Mucosa of rectum (tissue), 2 donors: ENCODE data around the gene TSC2.

Experiments used
- H3K27ac ChIP-seq, 2 donors: one replicate each; pipeline ENCODE4 v1.7.0; 2013; ENCODE audit warnings: inconsistent platforms in 2 of 2, low read depth in 2 of 2, low read length in 2 of 2
- H3K27me3 ChIP-seq, 2 donors: one replicate each; pipeline ENCODE4 v1.7.0; 2013; ENCODE audit warnings: low read length in 2 of 2; ENCODE audit not compliant: control insufficient read depth in 2 of 2, insufficient read depth in 2 of 2
- H3K36me3 ChIP-seq, 2 donors: one replicate each; pipeline ENCODE4 v1.7.0; 2013; ENCODE audit warnings: low read length in 2 of 2; ENCODE audit not compliant: control insufficient read depth in 2 of 2, insufficient read depth in 2 of 2
- H3K4me1 ChIP-seq, 2 donors: one replicate each; pipeline ENCODE4 v1.7.0; 2013; ENCODE audit warnings: low read length in 2 of 2, mild to moderate bottlenecking in 1 of 2; ENCODE audit not compliant: control insufficient read depth in 2 of 2, insufficient read depth in 2 of 2
- H3K4me3 ChIP-seq, 2 donors: one replicate each; pipeline ENCODE4 v1.7.0; 2013; ENCODE audit warnings: low read length in 2 of 2
- H3K9ac ChIP-seq, 2 donors: one replicate each; pipeline ENCODE4 v1.7.0; 2013; ENCODE audit warnings: low read length in 2 of 2, low read depth in 1 of 2, mild to moderate bottlenecking in 1 of 2
- H3K9me3 ChIP-seq, 2 donors: one replicate each; pipeline ENCODE4 v1.7.0; 2013; ENCODE audit warnings: low read length in 2 of 2; ENCODE audit not compliant: control insufficient read depth in 2 of 2
- donor health status: healthy.
- donor health status: Normal muscosa, but diverticular disease.

TSC2 gene

DNA sequence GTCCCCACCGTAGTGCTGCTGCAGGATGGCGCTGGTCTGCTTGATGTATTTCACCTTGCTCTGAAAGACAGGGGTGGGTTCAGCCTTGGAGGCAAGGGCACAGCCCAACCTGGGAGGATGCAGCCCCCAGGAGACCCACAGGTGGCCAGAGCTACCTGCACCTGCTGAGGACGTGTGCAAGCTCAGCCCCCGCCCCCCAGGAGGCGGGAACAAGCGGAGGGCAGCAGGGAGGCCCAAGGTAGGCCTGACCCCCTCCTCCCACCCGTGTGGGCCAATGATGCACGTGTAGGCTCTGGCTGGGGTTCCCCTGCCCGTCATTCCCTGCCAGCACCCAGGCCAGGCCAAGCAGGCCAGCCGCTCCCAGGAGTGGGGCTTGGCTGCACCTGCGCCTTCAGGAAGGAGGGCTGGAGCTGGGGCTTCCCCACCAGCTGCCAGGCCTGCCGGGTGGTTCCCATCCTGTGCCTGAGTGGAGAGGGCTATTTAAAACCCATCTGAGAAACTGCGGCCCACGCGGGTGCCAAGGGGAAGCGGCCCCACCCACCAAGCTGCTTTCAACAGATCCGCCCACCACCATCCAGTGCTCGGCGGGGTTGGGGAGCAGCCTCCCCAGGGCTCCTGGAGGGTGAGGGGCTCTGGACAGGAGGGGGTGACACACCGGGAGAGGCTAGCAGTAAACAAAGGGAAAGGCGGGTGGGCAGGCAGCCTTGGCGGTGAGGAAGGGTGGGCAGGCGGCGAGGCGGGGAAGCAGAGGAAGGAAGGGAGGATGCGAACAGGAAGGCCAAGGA is 3.9 kb upstream of the TSC2 start:
- no peaks in the 10 kb centered on the region for H3K27me3 ChIP-seq
- peak overlapping the region in 1 of 2 donors; percentile 71 for H3K9ac ChIP-seq
- H3K9me3 ChIP-seq = no peaks in the 10 kb centered on the region
- H3K27ac ChIP-seq = peak overlapping the region; percentile 87 to 90
- H3K4me1 ChIP-seq = peaks cover 66 to 80% of the 10 kb centered on the region in 2 donors
- H3K36me3 ChIP-seq = no peaks in the 10 kb centered on the region
- H3K4me3 ChIP-seq = peak overlapping the region in 1 of 2 donors; percentile 31

GRCh38 chr16:2044541-2044940 is 3.2 kb upstream of the TSC2 start:
- peaks cover 60 to 73% of the 10 kb centered on the region in 2 donors for H3K4me1 ChIP-seq
- no peaks in the 10 kb centered on the region for H3K36me3 ChIP-seq
- H3K27me3 ChIP-seq = no peaks in the 10 kb centered on the region
- no peak overlapping the region for H3K4me3 ChIP-seq
- peak overlapping the region; percentile 87 to 90 for H3K27ac ChIP-seq
- H3K9ac ChIP-seq = peak overlapping the region in 1 of 2 donors; percentile 71
- H3K9me3 ChIP-seq = no peaks in the 10 kb centered on the region

DNA sequence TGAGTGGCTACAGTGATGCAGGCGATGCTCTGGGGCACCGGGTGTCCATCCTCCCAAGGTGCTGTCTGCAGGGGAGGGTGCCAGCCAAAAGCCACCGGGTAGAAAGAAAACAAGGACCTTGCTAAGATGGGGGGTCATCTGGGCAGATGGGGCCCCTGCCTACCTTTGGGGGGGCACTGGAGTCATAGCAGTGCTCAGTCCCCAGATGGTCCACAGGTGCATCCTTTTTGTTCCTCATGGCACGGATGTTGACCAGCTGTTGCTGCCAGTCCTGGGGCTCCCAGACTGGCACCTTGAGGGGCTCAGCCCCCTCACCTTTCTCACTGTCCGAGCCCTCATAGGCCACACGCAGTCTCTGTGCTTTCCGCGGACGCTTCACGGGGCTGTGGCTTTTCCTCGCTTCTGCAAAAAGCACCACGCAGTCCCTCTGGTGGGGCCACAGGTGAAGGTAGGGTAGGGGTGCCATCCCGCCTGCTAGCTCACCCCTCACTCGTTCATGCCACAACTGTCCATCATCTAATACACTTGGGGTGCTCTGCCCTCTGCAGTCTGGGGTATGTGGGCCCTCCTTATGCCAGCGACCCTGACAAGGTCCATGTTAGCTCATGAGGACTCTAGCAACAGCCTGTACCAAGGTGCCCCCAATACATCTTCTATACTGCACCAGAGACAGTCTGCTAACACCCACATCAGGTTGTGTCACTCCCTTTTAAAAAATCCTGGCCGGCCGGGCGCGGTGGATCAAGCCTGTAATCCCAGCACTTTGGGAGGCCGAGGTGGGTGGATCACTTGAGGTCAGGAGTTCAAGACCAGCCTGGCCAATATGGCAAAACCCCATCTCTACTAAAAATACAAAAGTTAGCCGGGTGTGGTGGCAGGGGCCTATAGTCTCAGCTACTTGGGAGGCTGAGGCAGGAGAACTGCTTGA is 1.6 kb upstream of the TSC2 start:
- Histone ChIP-seq H3K36me3 (peaks cover 0 to 4% of the 10 kb centered on the region in 2 donors), H3K4me3 (peak overlapping the region in 1 of 2 donors; percentile 92), H3K9me3 (no peaks in the 10 kb centered on the region), H3K4me1 (peaks cover 43 to 56% of the 10 kb centered on the region in 2 donors), H3K9ac (peak overlapping the region in 1 of 2 donors; percentile 74), H3K27ac (peak overlapping the region; percentile 77 to 80), H3K27me3 (no peaks in the 10 kb centered on the region)

- H3K27me3 ChIP-seq = no peaks in the 10 kb centered on the region
- H3K27ac ChIP-seq = peak overlapping the region; percentile 77 to 80
- H3K4me1 ChIP-seq = peaks cover 37 to 49% of the 10 kb centered on the region in 2 donors
- peak overlapping the region; percentile 72 to 92 for H3K4me3 ChIP-seq
- peaks cover under 1 to 8% of the 10 kb centered on the region in 2 donors for H3K36me3 ChIP-seq
- H3K9me3 ChIP-seq = no peaks in the 10 kb centered on the region
- H3K9ac ChIP-seq = peak overlapping the region; percentile 65 to 74
These were observed 874 bp upstream of the TSC2 start for GRCh38 chr16:2046893-2047329.

DNA sequence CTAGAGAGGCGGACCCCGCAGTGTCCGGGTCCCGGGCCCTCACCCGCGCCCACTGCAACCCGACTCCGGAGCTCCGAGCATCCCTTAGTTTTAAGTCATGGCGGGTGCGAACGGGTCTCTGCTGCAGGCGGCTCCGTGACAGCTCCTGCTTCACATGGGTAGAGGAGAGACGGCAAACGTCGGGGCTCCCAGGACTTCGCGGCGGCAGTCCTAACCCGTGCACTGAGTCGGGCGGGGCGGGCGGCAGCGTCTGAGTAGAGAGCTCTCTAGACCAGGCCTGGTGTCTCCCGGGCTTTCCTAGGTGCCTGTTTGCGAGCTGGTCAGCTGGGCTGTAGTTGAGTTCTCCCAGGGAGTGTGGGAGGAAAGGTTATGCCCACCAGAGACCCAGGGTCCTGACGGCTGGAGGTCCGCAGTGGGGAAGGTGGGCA is 345 bp downstream of the TSC2 start:
- Histone ChIP-seq H3K36me3 (peaks cover 7 to 19% of the 10 kb centered on the region in 2 donors), H3K4me3 (peak overlapping the region; percentile 72 to 92), H3K27me3 (no peaks in the 10 kb centered on the region), H3K27ac (peak overlapping the region; percentile 41 to 77), H3K9me3 (no peaks in the 10 kb centered on the region), H3K4me1 (peaks cover 32 to 39% of the 10 kb centered on the region in 2 donors), H3K9ac (peak overlapping the region; percentile 63 to 74)

DNA sequence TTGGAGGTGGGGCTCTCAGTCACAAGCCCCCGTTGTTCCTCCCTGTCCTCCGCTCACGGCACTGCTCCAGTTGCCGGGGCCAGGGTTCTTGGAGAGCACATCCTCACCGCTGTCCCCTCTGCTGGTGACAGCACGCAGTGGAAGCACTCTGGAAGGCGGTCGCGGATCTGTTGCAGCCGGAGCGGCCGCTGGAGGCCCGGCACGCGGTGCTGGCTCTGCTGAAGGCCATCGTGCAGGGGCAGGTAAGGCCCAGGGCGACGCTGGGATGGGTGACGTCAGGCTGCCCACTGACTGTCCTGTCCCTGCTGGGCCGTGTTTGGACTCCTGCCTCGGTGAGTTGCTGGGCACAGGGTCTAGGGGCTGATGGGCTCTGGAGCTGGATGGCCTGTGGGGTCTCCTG is 5.4 kb downstream of the TSC2 start:
- Histone ChIP-seq H3K4me1 (peaks cover 15 to 21% of the 10 kb centered on the region in 2 donors), H3K36me3 (peaks cover 27 to 37% of the 10 kb centered on the region in 2 donors), H3K27ac (no peak overlapping the region), H3K9me3 (no peaks in the 10 kb centered on the region), H3K9ac (no peak overlapping the region), H3K27me3 (no peaks in the 10 kb centered on the region), H3K4me3 (no peak overlapping the region)

DNA sequence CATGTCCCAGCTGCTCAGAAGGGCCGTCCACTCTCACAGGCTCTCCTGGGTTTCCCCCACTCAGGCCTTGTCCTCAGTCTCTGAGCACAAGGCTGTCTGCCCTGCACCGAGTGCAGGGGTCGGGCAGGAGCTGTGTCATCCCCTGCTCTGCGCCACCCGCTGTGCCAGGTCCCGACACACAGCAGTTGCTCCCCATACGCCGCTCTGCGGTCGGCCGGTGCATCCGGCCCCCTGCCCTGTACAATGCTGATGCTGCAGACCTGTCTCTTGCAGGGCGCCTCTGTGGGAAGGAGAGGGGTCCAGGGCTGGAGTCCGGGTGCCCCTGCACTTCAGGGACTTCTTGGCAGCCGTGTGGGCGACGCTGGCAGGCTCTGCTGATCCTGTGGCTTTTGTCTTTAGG is 6.1 kb downstream of the TSC2 start:
- Histone ChIP-seq H3K27ac (peak overlapping the region in 1 of 2 donors; percentile 85), H3K36me3 (peaks cover 27 to 40% of the 10 kb centered on the region in 2 donors)

GRCh38 chr16:2054543-2055245 is 6.9 kb downstream of the TSC2 start:
- Histone ChIP-seq H3K36me3 (peaks cover 27 to 40% of the 10 kb centered on the region in 2 donors), H3K4me1 (peaks cover 8 to 14% of the 10 kb centered on the region in 2 donors), H3K9ac (peak overlapping the region; percentile 20 to 77), H3K27me3 (no peaks in the 10 kb centered on the region), H3K27ac (peak overlapping the region; percentile 64 to 85), H3K9me3 (no peaks in the 10 kb centered on the region), H3K4me3 (peak overlapping the region; percentile 0 to 9)

More for the DNA sequence above, 6.1 kb downstream of the TSC2 start:
- Histone ChIP-seq H3K27me3 (no peaks in the 10 kb centered on the region), H3K9me3 (no peaks in the 10 kb centered on the region), H3K4me1 (peaks cover 8 to 14% of the 10 kb centered on the region in 2 donors), H3K9ac (peak overlapping the region in 1 of 2 donors; percentile 77), H3K4me3 (no peak overlapping the region)

DNA sequence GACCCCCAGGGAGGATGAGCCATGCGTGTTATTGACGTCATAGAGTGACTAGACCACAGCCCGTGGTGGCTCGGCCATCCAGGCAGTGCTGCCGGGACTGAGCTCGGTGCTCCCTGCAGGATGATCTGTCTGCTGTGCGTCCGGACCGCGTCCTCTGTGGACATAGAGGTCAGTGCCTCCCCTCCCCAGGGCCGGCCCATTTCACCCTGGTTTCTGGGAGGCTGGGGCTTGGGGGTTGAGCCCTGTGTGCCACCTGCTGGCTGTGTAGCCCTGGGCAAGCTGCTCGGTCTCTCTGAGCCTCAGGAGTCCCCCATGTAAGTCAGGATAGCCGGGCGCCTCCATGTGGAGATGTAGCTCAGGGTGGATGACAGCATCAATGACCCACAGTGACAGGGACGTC is 8.3 kb downstream of the TSC2 start:
- H3K9me3 ChIP-seq = no peaks in the 10 kb centered on the region
- H3K27ac ChIP-seq = no peak overlapping the region
- no peaks in the 10 kb centered on the region for H3K27me3 ChIP-seq
- peaks cover 8 to 14% of the 10 kb centered on the region in 2 donors for H3K4me1 ChIP-seq
- H3K4me3 ChIP-seq = no peak overlapping the region
- no peak overlapping the region for H3K9ac ChIP-seq
- peaks cover 36 to 43% of the 10 kb centered on the region in 2 donors for H3K36me3 ChIP-seq
